ENCODE data around the gene GPR31. TPM values are rescaled to one million over a fixed set of nuclear protein-coding genes. Genes with fewer than 3 reads are reported as not detected.

Gene GPR31
- total RNA-seq, 1 donor from 2014 or later, result not detected

DNA sequence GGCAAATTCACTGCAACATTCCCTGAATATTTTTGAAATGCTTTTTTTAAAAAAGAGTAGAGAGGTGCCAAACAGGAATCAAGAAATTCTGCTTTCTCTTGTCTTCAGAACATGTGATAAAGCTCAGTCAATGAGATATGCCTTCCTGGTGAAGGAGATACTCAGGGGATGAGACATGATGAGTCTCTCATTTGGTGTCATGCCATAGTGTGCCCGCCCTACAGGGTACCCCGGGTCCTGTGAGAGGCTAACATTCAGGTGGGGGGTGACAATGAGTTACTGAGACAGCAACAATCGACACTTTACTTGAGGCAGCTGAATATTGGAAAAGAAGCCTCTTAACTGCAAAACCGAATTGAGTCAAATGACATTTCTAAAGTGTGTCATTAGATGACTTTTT, 28.2 kb downstream of the GPR31 start:
- Histone ChIP-seq H3K4me1 (ENCODE audit: insufficient read depth, low read length) (no peaks in the 10 kb centered on the region), H3K9ac (ENCODE audit: low read length) (no peak overlapping the region), H2AFZ (ENCODE audit: low read depth, low read length) (no peak overlapping the region), H4K20me1 (ENCODE audit: insufficient read depth, low read length) (no peaks in the 10 kb centered on the region), H3K9me3 (ENCODE audit: insufficient read depth, low read depth, low read length) (no peaks in the 10 kb centered on the region), H3K27ac (ENCODE audit: low read depth, low read length) (no peak overlapping the region), H3K27me3 (ENCODE audit: insufficient read depth, low read length) (no peaks in the 10 kb centered on the region), H3K4me3 (ENCODE audit: insufficient read depth, low read depth, low read length) (no peak overlapping the region), H3K79me2 (ENCODE audit: insufficient read depth, low read length) (no peaks in the 10 kb centered on the region), H3K4me2 (ENCODE audit: low read length) (no peak overlapping the region), H3K36me3 (ENCODE audit: insufficient read depth, low read length) (no peaks in the 10 kb centered on the region)
- no peaks in the 10 kb centered on the region for H3K4me1 Mint-ChIP-seq (ENCODE audit: low read depth, unreplicated experiment)
- peaks cover 1% of the 10 kb centered on the region for H3K9me3 Mint-ChIP-seq (ENCODE audit: unreplicated experiment)
- H3K27me3 Mint-ChIP-seq (ENCODE audit: low read depth, unreplicated experiment), result peaks cover 13% of the 10 kb centered on the region
- H3K36me3 Mint-ChIP-seq (ENCODE audit: low read depth, unreplicated experiment), result no peaks in the 10 kb centered on the region
- no peak overlapping the region for H3K4me3 Mint-ChIP-seq (ENCODE audit: unreplicated experiment)
- no peak for FAIRE-seq
- no peak overlapping the region for H3K27ac Mint-ChIP-seq (ENCODE audit: unreplicated experiment)
- no peak for TF ChIP-seq EZH2 (IDR thresholded peaks at IDR 0.05; ENCODE audit: insufficient read depth, low read length)
- TF ChIP-seq, protein P1, sequence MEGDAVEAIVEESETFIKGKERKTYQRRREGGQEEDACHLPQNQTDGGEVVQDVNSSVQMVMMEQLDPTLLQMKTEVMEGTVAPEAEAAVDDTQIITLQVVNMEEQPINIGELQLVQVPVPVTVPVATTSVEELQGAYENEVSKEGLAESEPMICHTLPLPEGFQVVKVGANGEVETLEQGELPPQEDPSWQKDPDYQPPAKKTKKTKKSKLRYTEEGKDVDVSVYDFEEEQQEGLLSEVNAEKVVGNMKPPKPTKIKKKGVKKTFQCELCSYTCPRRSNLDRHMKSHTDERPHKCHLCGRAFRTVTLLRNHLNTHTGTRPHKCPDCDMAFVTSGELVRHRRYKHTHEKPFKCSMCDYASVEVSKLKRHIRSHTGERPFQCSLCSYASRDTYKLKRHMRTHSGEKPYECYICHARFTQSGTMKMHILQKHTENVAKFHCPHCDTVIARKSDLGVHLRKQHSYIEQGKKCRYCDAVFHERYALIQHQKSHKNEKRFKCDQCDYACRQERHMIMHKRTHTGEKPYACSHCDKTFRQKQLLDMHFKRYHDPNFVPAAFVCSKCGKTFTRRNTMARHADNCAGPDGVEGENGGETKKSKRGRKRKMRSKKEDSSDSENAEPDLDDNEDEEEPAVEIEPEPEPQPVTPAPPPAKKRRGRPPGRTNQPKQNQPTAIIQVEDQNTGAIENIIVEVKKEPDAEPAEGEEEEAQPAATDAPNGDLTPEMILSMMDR (IDR thresholded peaks at IDR 0.05; ENCODE audit: insufficient read depth, low read depth, low read length), result no peak
- DNase-seq (ENCODE audit: low read depth), result no peak

DNA sequence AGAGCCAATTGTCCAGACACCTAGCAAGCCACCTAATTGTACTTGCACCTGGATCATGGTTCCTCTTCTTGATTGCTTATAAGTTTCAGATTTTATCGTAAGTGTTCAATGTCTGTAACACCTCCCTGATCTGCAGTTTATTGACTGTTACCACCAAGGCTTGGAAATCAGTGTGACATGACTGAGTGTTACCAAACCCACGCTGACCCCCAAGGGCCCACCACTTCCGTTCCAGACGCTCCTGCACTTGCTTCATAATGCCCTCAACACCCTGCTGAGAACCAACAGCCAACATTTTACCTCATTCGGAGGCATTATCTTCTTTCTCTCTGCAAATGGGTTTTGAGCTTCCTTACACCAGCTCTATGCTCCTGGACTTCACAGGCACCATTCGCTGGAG, 28.6 kb downstream of the GPR31 start:
- Mint-ChIP-seq H3K4me3 (ENCODE audit: unreplicated experiment) (no peak overlapping the region), H3K27me3 (ENCODE audit: low read depth, unreplicated experiment) (peaks cover 13% of the 10 kb centered on the region), H3K27ac (ENCODE audit: unreplicated experiment) (no peak overlapping the region), H3K9me3 (ENCODE audit: unreplicated experiment) (peaks cover 1% of the 10 kb centered on the region), H3K4me1 (ENCODE audit: low read depth, unreplicated experiment) (no peaks in the 10 kb centered on the region), H3K36me3 (ENCODE audit: low read depth, unreplicated experiment) (no peaks in the 10 kb centered on the region)
- no peak overlapping the region for H2AFZ ChIP-seq (ENCODE audit: low read depth, low read length)
- no peak for FAIRE-seq
- no peaks in the 10 kb centered on the region for H4K20me1 ChIP-seq (ENCODE audit: insufficient read depth, low read length)
- H3K4me1 ChIP-seq (ENCODE audit: insufficient read depth, low read length), result no peaks in the 10 kb centered on the region
- no peak for DNase-seq (ENCODE audit: low read depth)
- no peak for TF ChIP-seq EZH2 (IDR thresholded peaks at IDR 0.05; ENCODE audit: insufficient read depth, low read length)
- TF ChIP-seq, protein P1 (IDR thresholded peaks at IDR 0.05; ENCODE audit: insufficient read depth, low read depth, low read length), result no peak
- no peaks in the 10 kb centered on the region for H3K79me2 ChIP-seq (ENCODE audit: insufficient read depth, low read length)
- no peaks in the 10 kb centered on the region for H3K27me3 ChIP-seq (ENCODE audit: insufficient read depth, low read length)
- no peaks in the 10 kb centered on the region for H3K9me3 ChIP-seq (ENCODE audit: insufficient read depth, low read depth, low read length)
- no peaks in the 10 kb centered on the region for H3K36me3 ChIP-seq (ENCODE audit: insufficient read depth, low read length)
- H3K9ac ChIP-seq (ENCODE audit: low read length), result no peak overlapping the region
- no peak overlapping the region for H3K4me2 ChIP-seq (ENCODE audit: low read length)
- no peak overlapping the region for H3K27ac ChIP-seq (ENCODE audit: low read depth, low read length)
- no peak overlapping the region for H3K4me3 ChIP-seq (ENCODE audit: insufficient read depth, low read depth, low read length)

DNA sequence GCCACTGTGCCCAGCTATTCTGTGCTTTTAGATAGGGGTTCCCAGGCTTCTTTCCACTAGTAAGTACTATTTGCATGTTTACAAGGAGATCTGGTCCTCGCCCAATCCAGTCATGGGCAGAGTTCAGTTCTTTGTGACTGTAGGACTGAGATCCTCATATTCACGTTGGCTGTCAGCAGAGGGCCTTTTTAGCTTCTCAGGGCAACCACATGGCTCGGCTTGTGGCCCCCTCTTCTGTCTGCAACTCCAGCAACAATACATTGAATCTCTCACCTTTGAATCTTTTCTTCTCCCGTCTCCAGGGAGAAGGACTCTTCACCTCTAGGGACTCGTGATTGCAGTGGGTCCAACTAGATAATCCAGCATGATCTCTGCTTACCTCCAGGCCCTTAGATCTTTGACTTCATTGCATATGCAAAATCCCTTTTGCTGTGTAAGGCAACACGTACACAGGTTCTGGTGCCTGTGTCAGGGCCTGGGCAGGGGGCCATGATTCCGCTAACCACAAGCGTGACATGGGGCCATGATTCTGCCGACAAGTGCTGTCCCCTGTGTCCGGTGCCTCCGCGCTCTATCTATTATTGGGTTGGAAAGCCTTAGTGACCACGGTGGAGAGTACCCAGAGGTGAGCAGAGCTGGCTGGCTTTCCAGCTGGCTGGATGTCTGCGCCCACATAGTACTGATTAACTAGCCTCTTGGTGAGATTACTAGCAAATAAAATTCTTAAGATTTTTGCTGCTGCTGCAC, 29.8 kb downstream of the GPR31 start:
- no peak overlapping the region for H3K4me2 ChIP-seq (ENCODE audit: low read length)
- no peak overlapping the region for H2AFZ ChIP-seq (ENCODE audit: low read depth, low read length)
- H3K36me3 ChIP-seq (ENCODE audit: insufficient read depth, low read length), result no peaks in the 10 kb centered on the region
- H3K27me3 ChIP-seq (ENCODE audit: insufficient read depth, low read length), result no peaks in the 10 kb centered on the region
- no peaks in the 10 kb centered on the region for H4K20me1 ChIP-seq (ENCODE audit: insufficient read depth, low read length)
- H3K4me1 Mint-ChIP-seq (ENCODE audit: low read depth, unreplicated experiment), result no peaks in the 10 kb centered on the region
- no peaks in the 10 kb centered on the region for H3K4me1 ChIP-seq (ENCODE audit: insufficient read depth, low read length)
- H3K4me3 ChIP-seq (ENCODE audit: insufficient read depth, low read depth, low read length), result no peak overlapping the region
- TF ChIP-seq EZH2 (IDR thresholded peaks at IDR 0.05; ENCODE audit: insufficient read depth, low read length), result no peak
- TF ChIP-seq, protein P1 (IDR thresholded peaks at IDR 0.05; ENCODE audit: insufficient read depth, low read depth, low read length), result no peak
- DNase-seq (ENCODE audit: low read depth), result no peak
- no peak overlapping the region for H3K4me3 Mint-ChIP-seq (ENCODE audit: unreplicated experiment)
- H3K27ac Mint-ChIP-seq (ENCODE audit: unreplicated experiment), result no peak overlapping the region
- no peak overlapping the region for H3K27ac ChIP-seq (ENCODE audit: low read depth, low read length)
- H3K79me2 ChIP-seq (ENCODE audit: insufficient read depth, low read length), result no peaks in the 10 kb centered on the region
- H3K9ac ChIP-seq (ENCODE audit: low read length), result no peak overlapping the region
- H3K27me3 Mint-ChIP-seq (ENCODE audit: low read depth, unreplicated experiment), result peaks cover 19% of the 10 kb centered on the region
- FAIRE-seq, result no peak
- H3K9me3 ChIP-seq (ENCODE audit: insufficient read depth, low read depth, low read length), result no peaks in the 10 kb centered on the region
- peaks cover 5% of the 10 kb centered on the region for H3K9me3 Mint-ChIP-seq (ENCODE audit: unreplicated experiment)
- H3K36me3 Mint-ChIP-seq (ENCODE audit: low read depth, unreplicated experiment), result no peaks in the 10 kb centered on the region

Data from astrocyte (in vitro differentiated cells and primary cell).